Lower leg skin (tissue), 3 donors: ENCODE results near the gene CDNF.

Source experiments
- POLR2A ChIP-seq, 2 donors: fragments of 450-650 bp; IDR thresholded peaks; one replicate each; pipeline ENCODE4 v1.6.1; 2016 to 2017; ENCODE audit warnings: antibody characterized with exemption in 2 of 2, mild to moderate bottlenecking in 1 of 2, moderate library complexity in 1 of 2
- TF ChIP-seq, protein P1 (sequence below), 3 donors: fragments of 450-650 bp; IDR thresholded peaks; one replicate each; pipeline ENCODE4 v1.5.1; 2016; ENCODE audit warnings: antibody characterized with exemption in 3 of 3, mild to moderate bottlenecking in 3 of 3, moderate library complexity in 2 of 3

DNA sequence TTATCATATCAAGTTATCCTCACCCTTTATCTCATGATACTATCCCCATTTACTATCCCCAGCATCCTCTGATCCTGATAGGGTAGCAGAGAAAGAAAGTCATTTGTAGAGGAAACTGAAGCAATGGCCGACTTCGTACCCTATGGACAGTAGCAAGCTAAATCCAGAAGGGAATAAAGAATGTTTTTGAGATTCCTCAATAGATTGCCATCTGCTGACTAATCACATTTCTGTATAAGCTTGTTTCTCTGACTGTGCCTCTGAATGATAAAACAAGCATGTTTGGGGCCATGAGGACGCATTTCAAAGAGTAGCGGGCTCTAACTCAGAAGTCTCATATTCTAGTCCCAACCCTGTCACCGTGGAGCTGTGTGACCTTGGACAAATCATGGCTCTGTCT lies 49.9 kb downstream of the CDNF start:
- TF ChIP-seq, protein P1, sequence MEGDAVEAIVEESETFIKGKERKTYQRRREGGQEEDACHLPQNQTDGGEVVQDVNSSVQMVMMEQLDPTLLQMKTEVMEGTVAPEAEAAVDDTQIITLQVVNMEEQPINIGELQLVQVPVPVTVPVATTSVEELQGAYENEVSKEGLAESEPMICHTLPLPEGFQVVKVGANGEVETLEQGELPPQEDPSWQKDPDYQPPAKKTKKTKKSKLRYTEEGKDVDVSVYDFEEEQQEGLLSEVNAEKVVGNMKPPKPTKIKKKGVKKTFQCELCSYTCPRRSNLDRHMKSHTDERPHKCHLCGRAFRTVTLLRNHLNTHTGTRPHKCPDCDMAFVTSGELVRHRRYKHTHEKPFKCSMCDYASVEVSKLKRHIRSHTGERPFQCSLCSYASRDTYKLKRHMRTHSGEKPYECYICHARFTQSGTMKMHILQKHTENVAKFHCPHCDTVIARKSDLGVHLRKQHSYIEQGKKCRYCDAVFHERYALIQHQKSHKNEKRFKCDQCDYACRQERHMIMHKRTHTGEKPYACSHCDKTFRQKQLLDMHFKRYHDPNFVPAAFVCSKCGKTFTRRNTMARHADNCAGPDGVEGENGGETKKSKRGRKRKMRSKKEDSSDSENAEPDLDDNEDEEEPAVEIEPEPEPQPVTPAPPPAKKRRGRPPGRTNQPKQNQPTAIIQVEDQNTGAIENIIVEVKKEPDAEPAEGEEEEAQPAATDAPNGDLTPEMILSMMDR (IDR thresholded peaks at IDR 0.05), result no peak
- no peak for TF ChIP-seq POLR2A (IDR thresholded peaks at IDR 0.05)
